HepG2 (cell line): ENCODE measurements around the gene PRSS22. TPM values are rescaled to one million over a fixed set of nuclear protein-coding genes. Genes with fewer than 3 reads are reported as not detected.

Source experiments
- FOXP4 ChIP-seq: sonication (generic); formaldehyde crosslinking; IDR thresholded peaks from 2 replicates; pipeline ENCODE4 v1.4.0; 2020; ENCODE audit warnings: missing genetic modification reagents
- HNRNPK ChIP-seq: fragments of 200-400 bp; formaldehyde crosslinking; IDR thresholded peaks from 2 replicates; pipeline ENCODE4 v1.6.1; 2018; ENCODE audit warnings: low read length, low read depth, moderate library complexity, mild to moderate bottlenecking; ENCODE audit not compliant: poor library complexity, severe bottlenecking
- JUNB ChIP-seq: sonication (generic); formaldehyde crosslinking; IDR thresholded peaks from 2 replicates; pipeline ENCODE4 v1.8.0; 2022; ENCODE audit warnings: missing genetic modification reagents, mild to moderate bottlenecking, borderline replicate concordance
- MXI1 ChIP-seq: IDR thresholded peaks from 3 replicates; pipeline ENCODE4 v1.6.1; 2012; ENCODE audit warnings: low read depth, low read length, inconsistent platforms, borderline replicate concordance
- RCOR2 ChIP-seq: IDR thresholded peaks from 2 replicates; pipeline ENCODE4 v1.6.1; 2016; ENCODE audit warnings: missing biosample characterization, missing genetic modification reagents
- SMARCC2 ChIP-seq: fragments of 450-650 bp; IDR thresholded peaks from 2 replicates; pipeline ENCODE4 v1.6.1; 2017; ENCODE audit warnings: antibody characterized with exemption, mild to moderate bottlenecking
- ZBTB43 ChIP-seq: sonication (generic); formaldehyde crosslinking; conservative IDR thresholded peaks from 2 replicates; pipeline ENCODE4 v1.4.0; 2020; ENCODE audit warnings: missing genetic modification reagents
- ZNF782 ChIP-seq: sonication (generic); formaldehyde crosslinking; IDR thresholded peaks from 2 replicates; pipeline ENCODE4 v1.4.0; 2020; ENCODE audit warnings: missing genetic modification reagents, mild to moderate bottlenecking, borderline replicate concordance
- ZUFSP ChIP-seq: sonication (generic); formaldehyde crosslinking; IDR thresholded peaks from 2 replicates; pipeline ENCODE4 v1.9.0; 2021; ENCODE audit warnings: missing genetic modification reagents, mild to moderate bottlenecking, borderline replicate concordance
- polyA plus RNA-seq, 8 experiments: library from polyadenylated mRNA; depleted of rRNA in 3 of 8; stranded (reverse) in 7 of 8; unstranded in 1 of 8; fragments of >200 nt; fragmentation: Illumina TruSeq in 4 of 8; extraction: Trizol in 4 of 8; gene quantifications; 2 replicates each; pipeline versions ENCODE4 v1.2.1 to v1.2.3, GENCODE V29; 2011 to 2016; ENCODE audit warnings: low read depth in 4 of 8, missing spikeins in 1 of 8, mixed read lengths in 1 of 8; ENCODE audit not compliant: insufficient read depth in 1 of 8
- total RNA-seq, 5 experiments: library from RNA; depleted of rRNA; stranded (reverse); fragments of >200 nt; fragmentation: Illumina TruSeq; extraction: Trizol; gene quantifications; 2 replicates each; pipeline ENCODE4 v1.2.3, GENCODE V29; 2016; ENCODE audit warnings: low read depth in 1 of 5
- TF ChIP-seq, protein P1 (sequence below): sonication (generic); formaldehyde crosslinking; IDR thresholded peaks from 2 replicates; pipeline ENCODE4 v1.4.0; 2020; ENCODE audit warnings: missing genetic modification reagents
- TF ChIP-seq, protein P2 (sequence below): sonication (generic); formaldehyde crosslinking; IDR thresholded peaks from 2 replicates; pipeline ENCODE4 v1.8.1; 2023; ENCODE audit warnings: mild to moderate bottlenecking, moderate library complexity, missing genetic modification reagents
- TF ChIP-seq, protein P3 (sequence below): sonication (generic); formaldehyde crosslinking; IDR thresholded peaks from 2 replicates; pipeline ENCODE4 v1.4.0; 2020; ENCODE audit warnings: missing genetic modification reagents
- TF ChIP-seq, protein P4 (sequence below): sonication (generic); formaldehyde crosslinking; IDR thresholded peaks from 2 replicates; pipeline ENCODE4 v1.4.0; 2020; ENCODE audit warnings: mild to moderate bottlenecking, missing genetic modification reagents

Gene PRSS22
- total and polyA plus RNA-seq, 2 of the 13 experiments (the other 11 are each of a cell fraction or from before 2014, with no cell fraction given), result 0.24 to 0.32 TPM

DNA sequence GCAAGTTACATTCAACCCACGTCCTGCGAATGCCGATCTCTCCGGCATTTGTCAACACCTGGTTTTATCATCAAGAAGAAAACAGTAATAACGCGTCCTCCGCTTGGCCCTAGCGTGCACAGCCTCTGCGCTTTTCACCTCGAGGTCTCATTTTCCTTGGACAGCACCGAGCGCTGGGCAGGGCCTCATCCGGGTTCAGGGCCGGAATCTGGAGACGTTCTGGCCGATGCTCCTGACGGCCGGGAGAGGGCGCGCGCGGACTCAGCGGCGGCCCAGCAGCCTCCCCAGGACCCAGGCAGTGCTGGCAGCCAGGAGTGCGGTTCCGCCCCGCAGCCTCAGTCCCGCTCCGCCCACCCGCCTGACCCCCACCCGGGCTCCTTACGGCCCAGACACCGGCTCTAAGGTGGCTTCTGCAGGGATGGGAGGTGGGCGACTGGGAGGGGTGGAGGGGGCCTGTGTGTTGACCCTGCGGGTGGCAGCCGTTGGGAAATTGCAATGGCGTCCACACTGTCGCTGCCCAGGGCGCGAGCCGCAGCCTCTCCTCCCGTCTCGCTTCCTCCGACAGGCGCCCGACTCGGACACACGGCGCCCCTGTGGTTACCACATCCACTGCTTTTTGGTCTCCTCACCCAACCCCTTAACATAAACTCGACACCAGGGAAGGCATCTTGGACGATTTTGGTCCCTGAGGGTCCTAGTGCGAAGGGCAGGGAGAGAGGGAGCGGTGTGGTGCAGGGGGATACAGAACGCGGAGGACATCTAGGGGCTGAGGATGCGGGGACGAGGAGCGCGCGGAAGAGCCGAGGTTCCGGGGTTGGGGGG, 46.3 kb upstream of the PRSS22 start (continued):
- TF ChIP-seq SMARCC2, result no peak
- peak; percentile 84; the same call in 1 of the 2 replicates for TF ChIP-seq ZNF782 (CRISPR knock-in tag)
- TF ChIP-seq, protein P1, sequence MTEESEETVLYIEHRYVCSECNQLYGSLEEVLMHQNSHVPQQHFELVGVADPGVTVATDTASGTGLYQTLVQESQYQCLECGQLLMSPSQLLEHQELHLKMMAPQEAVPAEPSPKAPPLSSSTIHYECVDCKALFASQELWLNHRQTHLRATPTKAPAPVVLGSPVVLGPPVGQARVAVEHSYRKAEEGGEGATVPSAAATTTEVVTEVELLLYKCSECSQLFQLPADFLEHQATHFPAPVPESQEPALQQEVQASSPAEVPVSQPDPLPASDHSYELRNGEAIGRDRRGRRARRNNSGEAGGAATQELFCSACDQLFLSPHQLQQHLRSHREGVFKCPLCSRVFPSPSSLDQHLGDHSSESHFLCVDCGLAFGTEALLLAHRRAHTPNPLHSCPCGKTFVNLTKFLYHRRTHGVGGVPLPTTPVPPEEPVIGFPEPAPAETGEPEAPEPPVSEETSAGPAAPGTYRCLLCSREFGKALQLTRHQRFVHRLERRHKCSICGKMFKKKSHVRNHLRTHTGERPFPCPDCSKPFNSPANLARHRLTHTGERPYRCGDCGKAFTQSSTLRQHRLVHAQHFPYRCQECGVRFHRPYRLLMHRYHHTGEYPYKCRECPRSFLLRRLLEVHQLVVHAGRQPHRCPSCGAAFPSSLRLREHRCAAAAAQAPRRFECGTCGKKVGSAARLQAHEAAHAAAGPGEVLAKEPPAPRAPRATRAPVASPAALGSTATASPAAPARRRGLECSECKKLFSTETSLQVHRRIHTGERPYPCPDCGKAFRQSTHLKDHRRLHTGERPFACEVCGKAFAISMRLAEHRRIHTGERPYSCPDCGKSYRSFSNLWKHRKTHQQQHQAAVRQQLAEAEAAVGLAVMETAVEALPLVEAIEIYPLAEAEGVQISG (CRISPR knock-in tag), result peak; percentile 76
- no peak for TF ChIP-seq JUNB (CRISPR knock-in tag)
- TF ChIP-seq ZUFSP (CRISPR knock-in tag), result no peak
- TF ChIP-seq HNRNPK, result peak; percentile 27
- no peak; the same call in 1 of the 2 replicates for TF ChIP-seq FOXP4
- peak; percentile 75; the same call in 1 of the 3 replicates for TF ChIP-seq MXI1
- TF ChIP-seq RCOR2 (CRISPR knock-in tag), result no peak
- peak; percentile 79 for TF ChIP-seq ZBTB43 (CRISPR knock-in tag)
- TF ChIP-seq, protein P2, sequence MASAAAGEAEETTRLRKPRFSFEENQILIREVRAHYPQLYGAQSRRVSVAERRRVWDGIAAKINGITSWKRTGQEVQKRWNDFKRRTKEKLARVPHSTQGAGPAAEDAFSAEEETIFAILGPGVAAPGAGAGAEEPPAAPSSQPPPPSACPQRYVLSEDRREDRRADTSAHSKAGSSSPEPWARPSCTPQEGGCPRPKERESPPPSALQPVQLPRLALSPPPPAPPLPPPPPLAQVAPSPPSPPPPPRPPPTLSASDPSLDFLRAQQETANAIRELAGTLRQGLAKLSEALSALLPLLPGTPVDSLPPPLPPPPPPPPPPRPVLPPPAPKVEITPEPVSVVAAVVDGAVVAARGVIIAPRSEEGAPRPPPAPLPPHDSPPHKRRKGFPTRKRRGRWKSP (CRISPR knock-in tag), result peak; percentile 74; the same call in 1 of the 2 replicates
- TF ChIP-seq, protein P3, sequence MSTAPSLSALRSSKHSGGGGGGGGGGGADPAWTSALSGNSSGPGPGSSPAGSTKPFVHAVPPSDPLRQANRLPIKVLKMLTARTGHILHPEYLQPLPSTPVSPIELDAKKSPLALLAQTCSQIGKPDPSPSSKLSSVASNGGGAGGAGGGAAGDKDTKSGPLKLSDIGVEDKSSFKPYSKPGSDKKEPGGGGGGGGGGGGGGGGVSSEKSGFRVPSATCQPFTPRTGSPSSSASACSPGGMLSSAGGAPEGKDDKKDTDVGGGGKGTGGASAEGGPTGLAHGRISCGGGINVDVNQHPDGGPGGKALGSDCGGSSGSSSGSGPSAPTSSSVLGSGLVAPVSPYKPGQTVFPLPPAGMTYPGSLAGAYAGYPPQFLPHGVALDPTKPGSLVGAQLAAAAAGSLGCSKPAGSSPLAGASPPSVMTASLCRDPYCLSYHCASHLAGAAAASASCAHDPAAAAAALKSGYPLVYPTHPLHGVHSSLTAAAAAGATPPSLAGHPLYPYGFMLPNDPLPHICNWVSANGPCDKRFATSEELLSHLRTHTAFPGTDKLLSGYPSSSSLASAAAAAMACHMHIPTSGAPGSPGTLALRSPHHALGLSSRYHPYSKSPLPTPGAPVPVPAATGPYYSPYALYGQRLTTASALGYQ, result 0 out of 2 replicates have a peak, but pooled peaks have one; percentile 3
- TF ChIP-seq, protein P4, sequence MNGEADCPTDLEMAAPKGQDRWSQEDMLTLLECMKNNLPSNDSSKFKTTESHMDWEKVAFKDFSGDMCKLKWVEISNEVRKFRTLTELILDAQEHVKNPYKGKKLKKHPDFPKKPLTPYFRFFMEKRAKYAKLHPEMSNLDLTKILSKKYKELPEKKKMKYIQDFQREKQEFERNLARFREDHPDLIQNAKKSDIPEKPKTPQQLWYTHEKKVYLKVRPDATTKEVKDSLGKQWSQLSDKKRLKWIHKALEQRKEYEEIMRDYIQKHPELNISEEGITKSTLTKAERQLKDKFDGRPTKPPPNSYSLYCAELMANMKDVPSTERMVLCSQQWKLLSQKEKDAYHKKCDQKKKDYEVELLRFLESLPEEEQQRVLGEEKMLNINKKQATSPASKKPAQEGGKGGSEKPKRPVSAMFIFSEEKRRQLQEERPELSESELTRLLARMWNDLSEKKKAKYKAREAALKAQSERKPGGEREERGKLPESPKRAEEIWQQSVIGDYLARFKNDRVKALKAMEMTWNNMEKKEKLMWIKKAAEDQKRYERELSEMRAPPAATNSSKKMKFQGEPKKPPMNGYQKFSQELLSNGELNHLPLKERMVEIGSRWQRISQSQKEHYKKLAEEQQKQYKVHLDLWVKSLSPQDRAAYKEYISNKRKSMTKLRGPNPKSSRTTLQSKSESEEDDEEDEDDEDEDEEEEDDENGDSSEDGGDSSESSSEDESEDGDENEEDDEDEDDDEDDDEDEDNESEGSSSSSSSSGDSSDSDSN (CRISPR knock-in tag), result peak; percentile 66
